ENCODE results near the gene DUSP22.

DUSP22 gene

DNA sequence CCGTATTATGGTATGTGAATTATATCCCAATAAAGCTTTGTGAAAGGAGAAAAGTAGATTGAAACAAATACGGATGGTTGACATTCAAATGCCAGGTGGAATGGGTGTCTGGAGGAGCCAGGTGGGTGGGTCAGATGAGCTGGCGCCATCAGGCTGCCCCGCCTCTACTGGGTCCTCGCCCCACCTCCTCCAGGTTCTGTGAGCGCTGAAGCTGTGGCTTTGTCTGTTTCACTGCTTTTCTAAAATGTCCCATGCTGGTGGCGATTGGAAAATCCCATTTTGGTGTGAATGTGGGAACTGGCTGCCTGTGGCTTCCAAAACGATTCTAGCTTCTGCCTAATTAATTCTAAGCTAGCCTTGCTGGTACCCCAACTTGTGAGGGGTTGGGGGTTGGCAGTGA, 16.5 kb downstream of the DUSP22 start:
- Mint-ChIP-seq H3K9me3 (no peaks in the 10 kb centered on the region), H3K27ac (no peak overlapping the region), H3K27me3 (no peaks in the 10 kb centered on the region), H3K4me1 (peaks cover 49% of the 10 kb centered on the region), H3K4me3 (no peak overlapping the region)
- ATAC-seq = no peak
- DNase-seq = no peak

DNA sequence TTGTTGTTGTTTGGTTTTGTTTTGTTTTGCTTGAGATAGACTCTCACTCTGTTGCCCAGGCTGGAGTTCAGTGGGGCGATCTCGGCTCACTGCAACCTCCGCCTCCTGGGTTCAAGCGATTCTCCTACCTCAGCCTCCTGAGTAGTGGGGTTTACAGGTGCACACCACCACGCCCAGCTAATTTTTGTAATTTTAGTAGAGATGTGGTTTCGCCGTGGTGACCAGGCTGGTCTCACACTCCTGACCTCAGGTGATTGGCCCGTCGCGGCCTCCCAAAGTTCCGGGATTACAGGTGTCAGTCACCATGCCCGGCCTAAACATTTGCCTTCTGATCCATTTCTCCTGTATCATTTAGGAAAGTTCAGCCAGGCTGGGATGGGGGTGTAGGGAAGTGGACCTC, 17.7 kb downstream of the DUSP22 start:
- peak overlapping the region in 1 of 2 donors; percentile 44 for H3K27ac Mint-ChIP-seq
- H3K4me1 Mint-ChIP-seq = peaks cover 54% of the 10 kb centered on the region
- DNase-seq (no peak), ATAC-seq (no peak)
- no peaks in the 10 kb centered on the region for H3K27me3 Mint-ChIP-seq
- H3K9me3 Mint-ChIP-seq = no peaks in the 10 kb centered on the region
- H3K4me3 Mint-ChIP-seq = no peak overlapping the region

GRCh38 chr6:310671-311070, 18.4 kb downstream of the DUSP22 start:
- Mint-ChIP-seq H3K4me1 (peaks cover 60% of the 10 kb centered on the region), H3K4me3 (no peak overlapping the region), H3K27ac (no peak overlapping the region), H3K27me3 (no peaks in the 10 kb centered on the region), H3K9me3 (no peaks in the 10 kb centered on the region)
- ATAC-seq = no peak
- no peak for DNase-seq

- no peak for ATAC-seq
- peak overlapping the region in 1 of 2 donors; percentile 24 for H3K27ac Mint-ChIP-seq
- no peaks in the 10 kb centered on the region for H3K9me3 Mint-ChIP-seq
- H3K27me3 Mint-ChIP-seq = no peaks in the 10 kb centered on the region
- peaks cover 69% of the 10 kb centered on the region for H3K4me1 Mint-ChIP-seq
- DNase-seq = no peak
- H3K4me3 Mint-ChIP-seq = no peak overlapping the region
Measured at GRCh38 chr6:311679-312220, 19.5 kb downstream of the DUSP22 start.

DNA sequence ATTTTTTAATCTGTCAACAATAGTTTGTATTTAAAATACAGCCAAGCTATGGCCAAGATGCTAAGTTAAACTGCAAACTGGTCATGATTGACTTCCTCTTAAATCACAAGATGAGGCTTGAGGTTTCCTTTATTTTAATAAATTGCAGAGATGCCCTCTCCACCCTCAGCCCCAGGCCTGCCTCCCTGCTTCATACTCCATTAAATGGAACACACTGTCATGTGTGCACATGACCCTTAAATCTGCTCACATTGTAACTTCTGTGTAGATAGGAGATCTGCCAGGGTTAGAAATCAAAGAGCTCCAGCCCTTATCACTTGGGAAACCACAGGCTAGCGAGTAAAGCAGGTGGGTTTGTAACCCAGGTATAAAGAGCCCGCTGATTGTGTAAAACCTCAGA, 20.8 kb downstream of the DUSP22 start:
- no peak for DNase-seq
- peaks cover 82% of the 10 kb centered on the region for H3K4me1 Mint-ChIP-seq
- no peaks in the 10 kb centered on the region for H3K9me3 Mint-ChIP-seq
- no peak for ATAC-seq
- peak overlapping the region in 1 of 2 donors; percentile 74 for H3K27ac Mint-ChIP-seq
- H3K4me3 Mint-ChIP-seq = no peak overlapping the region
- no peaks in the 10 kb centered on the region for H3K27me3 Mint-ChIP-seq

DNA sequence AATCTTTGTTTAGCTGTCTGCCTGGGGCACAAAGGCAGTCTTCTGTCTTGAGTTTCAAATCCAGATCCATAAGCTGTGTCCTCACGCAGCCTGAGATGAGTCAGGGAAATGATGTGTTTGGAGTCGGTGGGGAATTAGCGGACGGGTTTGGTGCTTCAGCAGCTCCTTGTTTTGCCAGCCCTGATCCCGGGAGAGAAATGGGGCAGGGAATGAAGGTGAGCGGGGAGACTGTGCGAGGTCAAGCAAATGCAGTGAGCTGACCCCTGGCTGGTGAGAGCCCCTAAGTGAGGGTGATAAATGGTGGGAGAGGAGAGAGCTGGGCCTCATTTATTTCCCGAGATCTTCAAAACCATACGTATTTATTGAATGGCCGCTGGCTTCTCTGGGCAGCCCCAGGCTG, 21.6 kb downstream of the DUSP22 start:
- Mint-ChIP-seq H3K4me3 (no peak overlapping the region), H3K9me3 (no peaks in the 10 kb centered on the region), H3K27me3 (no peaks in the 10 kb centered on the region), H3K27ac (no peak overlapping the region), H3K4me1 (peaks cover 86% of the 10 kb centered on the region)
- no peak for DNase-seq
- no peak for ATAC-seq

GRCh38 chr6:314377-314776, 22.1 kb downstream of the DUSP22 start:
- DNase-seq = no peak
- H3K27ac Mint-ChIP-seq = peak overlapping the region in 1 of 2 donors; percentile 19
- ATAC-seq = no peak
- no peaks in the 10 kb centered on the region for H3K27me3 Mint-ChIP-seq
- H3K4me1 Mint-ChIP-seq = peaks cover 81% of the 10 kb centered on the region
- H3K9me3 Mint-ChIP-seq = no peaks in the 10 kb centered on the region
- no peak overlapping the region for H3K4me3 Mint-ChIP-seq

DNA sequence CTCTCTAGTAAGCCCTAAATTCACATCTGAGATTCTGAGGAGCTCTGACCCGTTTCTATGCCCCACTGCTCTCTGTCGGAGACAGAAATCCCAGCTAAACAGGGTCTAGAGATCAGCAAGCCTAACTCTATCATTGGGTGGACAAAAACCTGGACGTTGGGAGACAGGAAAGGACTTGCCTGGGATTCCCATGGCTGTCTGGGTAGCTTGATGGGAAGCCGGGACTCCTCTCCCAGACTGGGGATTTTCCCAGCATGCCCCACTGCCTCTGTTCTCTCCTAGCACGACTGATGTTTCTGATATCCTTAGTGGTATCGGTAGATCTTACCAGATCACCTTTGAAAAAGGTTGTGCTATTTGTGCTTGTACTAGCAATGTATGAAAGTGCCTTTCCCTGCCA, 22.9 kb downstream of the DUSP22 start:
- peak overlapping the region in 1 of 2 donors; percentile 51 for H3K27ac Mint-ChIP-seq
- no peak overlapping the region for H3K4me3 Mint-ChIP-seq
- peaks cover 74% of the 10 kb centered on the region for H3K4me1 Mint-ChIP-seq
- no peaks in the 10 kb centered on the region for H3K9me3 Mint-ChIP-seq
- no peak for DNase-seq
- H3K27me3 Mint-ChIP-seq = no peaks in the 10 kb centered on the region
- no peak for ATAC-seq

- Mint-ChIP-seq H3K27ac (no peak overlapping the region), H3K4me1 (peaks cover 65% of the 10 kb centered on the region), H3K9me3 (no peaks in the 10 kb centered on the region), H3K4me3 (no peak overlapping the region), H3K27me3 (no peaks in the 10 kb centered on the region)
- no peak for ATAC-seq
- no peak for DNase-seq
Measured at GRCh38 chr6:315921-316752, 23.9 kb downstream of the DUSP22 start.

GRCh38 chr6:316753-317038, 24.4 kb downstream of the DUSP22 start:
- H3K9me3 Mint-ChIP-seq = no peaks in the 10 kb centered on the region
- H3K4me1 Mint-ChIP-seq = peaks cover 60% of the 10 kb centered on the region
- no peaks in the 10 kb centered on the region for H3K27me3 Mint-ChIP-seq
- DNase-seq (no peak), ATAC-seq (no peak)
- no peak overlapping the region for H3K27ac Mint-ChIP-seq
- no peak overlapping the region for H3K4me3 Mint-ChIP-seq

- H3K9me3 Mint-ChIP-seq = no peaks in the 10 kb centered on the region
- DNase-seq = no peak
- no peak overlapping the region for H3K4me3 Mint-ChIP-seq
- H3K27ac Mint-ChIP-seq = no peak overlapping the region
- H3K27me3 Mint-ChIP-seq = no peaks in the 10 kb centered on the region
- H3K4me1 Mint-ChIP-seq = peaks cover 56% of the 10 kb centered on the region
- ATAC-seq = no peak
Measured at GRCh38 chr6:317060-317447, 24.8 kb downstream of the DUSP22 start.

- no peak for DNase-seq
- peaks cover 51% of the 10 kb centered on the region for H3K4me1 Mint-ChIP-seq
- no peaks in the 10 kb centered on the region for H3K9me3 Mint-ChIP-seq
- no peak for ATAC-seq
- H3K27me3 Mint-ChIP-seq = no peaks in the 10 kb centered on the region
- no peak overlapping the region for H3K4me3 Mint-ChIP-seq
- peak overlapping the region in 1 of 2 donors; percentile 78 for H3K27ac Mint-ChIP-seq
Measured at GRCh38 chr6:317448-318144, 25.3 kb downstream of the DUSP22 start.

DNA sequence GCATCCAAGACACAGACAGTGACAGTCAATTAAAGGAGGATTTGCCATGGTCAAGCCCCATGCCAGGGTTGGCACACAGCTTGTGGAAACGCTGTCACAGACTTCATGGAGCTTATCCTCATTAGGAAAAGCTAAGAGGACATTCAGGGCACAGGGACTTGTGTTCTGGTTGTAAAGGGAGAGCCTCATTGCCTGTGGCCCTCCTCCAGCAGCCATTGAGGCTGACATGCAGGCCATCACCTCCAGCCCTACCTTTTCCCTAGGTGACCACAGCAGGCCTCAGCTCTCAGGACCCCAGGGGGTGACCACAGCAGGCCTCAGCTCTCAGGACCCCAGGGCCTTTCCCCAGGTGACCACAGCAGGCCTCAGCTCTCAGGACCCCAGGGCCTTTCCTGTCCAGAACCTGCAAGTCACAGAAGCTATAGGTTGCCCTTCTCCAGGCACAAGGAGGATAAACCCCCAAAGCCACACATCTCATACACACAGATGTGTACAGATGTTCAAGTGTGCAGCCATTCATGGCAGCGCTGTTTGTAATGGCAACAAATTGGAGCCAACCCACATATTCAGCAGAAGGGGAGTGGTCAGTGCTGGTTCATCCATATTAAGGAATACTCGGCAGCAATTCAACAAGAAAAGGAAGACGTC, 26.1 kb downstream of the DUSP22 start:
- ATAC-seq = no peak
- Mint-ChIP-seq H3K27me3 (no peaks in the 10 kb centered on the region), H3K4me3 (peak overlapping the region in 1 of 2 donors; percentile 24), H3K9me3 (no peaks in the 10 kb centered on the region), H3K4me1 (peaks cover 43% of the 10 kb centered on the region), H3K27ac (peak overlapping the region in 1 of 2 donors; percentile 55)
- DNase-seq = no peak

- H3K9me3 Mint-ChIP-seq = no peaks in the 10 kb centered on the region
- H3K4me3 Mint-ChIP-seq = no peak overlapping the region
- peak overlapping the region in 1 of 2 donors; percentile 16 for H3K27ac Mint-ChIP-seq
- DNase-seq (no peak), ATAC-seq (peak; percentile 64)
- H3K4me1 Mint-ChIP-seq = peaks cover 41% of the 10 kb centered on the region
- H3K27me3 Mint-ChIP-seq = no peaks in the 10 kb centered on the region
Measured at GRCh38 chr6:319177-320131, 27.2 kb downstream of the DUSP22 start.
